Kidney (tissue), 14 donors: Measurements from ENCODE around the gene TMEM79. TPM values are rescaled to one million over a fixed set of nuclear protein-coding genes. Genes with fewer than 3 reads are reported as not detected.

Experiments
- DNase-seq, 5 donors: peaks; one replicate each; pipeline ENCODE4 v3.0.0-alpha.2; 2013 to 2020
- FAIRE-seq: peaks from 2 replicates; lab custom pipeline; 2012; peaks lifted over from hg19 to GRCh38; lab: Jason Lieb, UNC
- H3K27ac ChIP-seq, 2 donors: one replicate each; pipeline ENCODE4 v1.7.0; 2013; ENCODE audit warnings: low read depth in 2 of 2, low read length in 2 of 2, inconsistent platforms in 1 of 2
- H3K27me3 ChIP-seq: one replicate; pipeline ENCODE4 v1.7.1; 2013; ENCODE audit warnings: low read length, inconsistent platforms; ENCODE audit not compliant: control insufficient read depth, insufficient read depth
- H3K36me3 ChIP-seq, 3 donors: one replicate each; pipeline versions ENCODE4 v1.7.0 to v1.7.1; 2013; ENCODE audit warnings: low read length in 3 of 3, control low read depth in 1 of 3, inconsistent platforms in 1 of 3; ENCODE audit not compliant: insufficient read depth in 3 of 3, control insufficient read depth in 2 of 3
- H3K4me1 ChIP-seq, 3 donors: one replicate each; pipeline versions ENCODE4 v1.7.0 to v1.7.1; 2013; ENCODE audit warnings: low read length in 3 of 3, inconsistent platforms in 1 of 3, low read depth in 1 of 3; ENCODE audit not compliant: control insufficient read depth in 2 of 3, insufficient read depth in 2 of 3
- H3K4me3 ChIP-seq, 3 donors: one replicate each; pipeline versions ENCODE4 v1.7.0 to v1.8.1; 2013; ENCODE audit warnings: low read length in 3 of 3, control low read depth in 1 of 3, inconsistent platforms in 1 of 3
- H3K9ac ChIP-seq, 3 donors: one replicate each; pipeline versions ENCODE4 v1.7.0 to v1.7.1; 2013; ENCODE audit warnings: low read length in 3 of 3, control low read depth in 1 of 3, inconsistent platforms in 1 of 3
- H3K9me3 ChIP-seq, 3 donors: one replicate each; pipeline versions ENCODE4 v1.7.0 to v1.7.1; 2013; ENCODE audit warnings: low read length in 3 of 3, control low read depth in 1 of 3, inconsistent platforms in 1 of 3; ENCODE audit not compliant: control insufficient read depth in 2 of 3, insufficient read depth in 1 of 3
- intact Hi-C: fragments of 100-400 bp; cut with DNase I; formaldehyde crosslinking; loops from one replicate; pipeline ENCODE4 v1.11.1; 2022
- polyA plus RNA-seq: library from polyadenylated mRNA; stranded (reverse); fragments of 350-450 nt; fragmentation: Illumina TruSeq; extraction: RNeasy Lipid Tissue Mini Kit (QIAGEN cat#74804); gene quantifications from one replicate; pipeline ENCODE4 v1.2.3, GENCODE V29; 2014; ENCODE audit warnings: low read depth, low replicate concordance; ENCODE audit not compliant: insufficient read depth
- total RNA-seq: library from RNA; stranded (reverse); fragmentation: NEBNext Ultra II Directional; extraction: Animal tissue kit (Norgen Biotek cat#: 25700); gene quantifications from one replicate; pipeline ENCODE4 v1.2.1, GENCODE V29; 2021
- TF ChIP-seq, protein P1 (sequence below): IDR thresholded peaks from 3 replicates; pipeline ENCODE4 v1.5.1; 2012; ENCODE audit warnings: mild to moderate bottlenecking, moderate library complexity, borderline replicate concordance; ENCODE audit not compliant: insufficient read depth; ENCODE audit errors: extremely low read depth
- donor health status: control.
- donor health status: control.
- donor health status: control.
- donor health status: control.
- donor health status: control.
- donor health status: DM: yes; HTN: yes; CAD: no.
- donor health status: Normal renal cell carcinoma (clear cell type).

The TMEM79 gene
- total and polyA plus RNA-seq, 2 donors from 2014 or later, result 2.7 to 3.9 TPM

DNA sequence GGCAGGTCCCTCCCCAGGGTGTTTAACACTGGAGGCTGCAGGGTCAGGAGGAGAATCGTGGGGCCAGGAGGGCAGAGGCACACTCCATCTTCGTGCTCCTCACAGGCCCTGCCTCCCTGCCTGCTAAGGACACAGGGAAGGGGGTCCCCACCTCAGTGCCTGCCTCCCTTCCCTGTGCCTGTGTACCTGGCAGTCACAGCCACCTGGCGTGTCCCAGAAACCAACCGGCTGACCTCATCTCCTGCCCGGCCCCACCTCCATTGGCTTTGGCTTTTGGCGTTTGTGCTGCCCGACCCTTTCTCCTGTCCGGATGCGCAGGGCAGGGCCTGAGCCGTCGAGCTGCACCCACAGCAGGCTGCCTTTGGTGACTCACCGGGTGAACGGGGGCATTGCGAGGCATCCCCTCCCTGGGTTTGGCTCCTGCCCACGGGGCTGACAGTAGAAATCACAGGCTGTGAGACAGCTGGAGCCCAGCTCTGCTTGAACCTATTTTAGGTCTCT is 42.8 kb upstream of the TMEM79 start:
- Histone ChIP-seq H3K27me3 (no peaks in the 10 kb centered on the region), H3K27ac (no peak overlapping the region), H3K4me3 (no peak overlapping the region), H3K9me3 (no peaks in the 10 kb centered on the region), H3K9ac (no peak overlapping the region), H3K36me3 (peaks cover 2 to 28% (median 15%) of the 10 kb centered on the region in 3 donors), H3K4me1 (peaks cover 0 to 7% (median 0%) of the 10 kb centered on the region in 3 donors)
- no peak for DNase-seq
- TF ChIP-seq, protein P1, sequence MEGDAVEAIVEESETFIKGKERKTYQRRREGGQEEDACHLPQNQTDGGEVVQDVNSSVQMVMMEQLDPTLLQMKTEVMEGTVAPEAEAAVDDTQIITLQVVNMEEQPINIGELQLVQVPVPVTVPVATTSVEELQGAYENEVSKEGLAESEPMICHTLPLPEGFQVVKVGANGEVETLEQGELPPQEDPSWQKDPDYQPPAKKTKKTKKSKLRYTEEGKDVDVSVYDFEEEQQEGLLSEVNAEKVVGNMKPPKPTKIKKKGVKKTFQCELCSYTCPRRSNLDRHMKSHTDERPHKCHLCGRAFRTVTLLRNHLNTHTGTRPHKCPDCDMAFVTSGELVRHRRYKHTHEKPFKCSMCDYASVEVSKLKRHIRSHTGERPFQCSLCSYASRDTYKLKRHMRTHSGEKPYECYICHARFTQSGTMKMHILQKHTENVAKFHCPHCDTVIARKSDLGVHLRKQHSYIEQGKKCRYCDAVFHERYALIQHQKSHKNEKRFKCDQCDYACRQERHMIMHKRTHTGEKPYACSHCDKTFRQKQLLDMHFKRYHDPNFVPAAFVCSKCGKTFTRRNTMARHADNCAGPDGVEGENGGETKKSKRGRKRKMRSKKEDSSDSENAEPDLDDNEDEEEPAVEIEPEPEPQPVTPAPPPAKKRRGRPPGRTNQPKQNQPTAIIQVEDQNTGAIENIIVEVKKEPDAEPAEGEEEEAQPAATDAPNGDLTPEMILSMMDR, result no peak
- intact Hi-C loops, result no loop called here
- no peak for FAIRE-seq

DNA sequence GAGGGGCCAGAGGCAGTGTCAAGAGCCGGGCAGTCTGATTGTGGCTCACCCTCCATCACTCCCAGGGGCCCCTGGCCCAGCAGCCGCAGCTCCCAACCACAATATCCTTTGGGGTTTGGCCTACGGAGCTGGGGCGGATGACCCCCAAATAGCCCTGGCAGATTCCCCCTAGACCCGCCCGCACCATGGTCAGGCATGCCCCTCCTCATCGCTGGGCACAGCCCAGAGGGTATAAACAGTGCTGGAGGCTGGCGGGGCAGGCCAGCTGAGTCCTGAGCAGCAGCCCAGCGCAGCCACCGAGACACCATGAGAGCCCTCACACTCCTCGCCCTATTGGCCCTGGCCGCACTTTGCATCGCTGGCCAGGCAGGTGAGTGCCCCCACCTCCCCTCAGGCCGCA is 42.2 kb upstream of the TMEM79 start, which contains the start of gene BGLAP:
BGLAP (plus strand) TSS at position 259 of the 400 bp plus-strand sequence; CDS start at position 307, 48 bp downstream.
- intact Hi-C loops, result no loop called here
- no peak within 1 kb of the TSS for H3K9ac ChIP-seq
- DNase-seq, result no peak
- no peak within 1 kb of the TSS for H3K4me3 ChIP-seq
- H3K27me3 ChIP-seq, result no peaks in the 10 kb centered on the region
- no peak for FAIRE-seq
- peaks cover 2 to 25% (median 10%) of the 10 kb centered on the region in 3 donors for H3K36me3 ChIP-seq
- TF ChIP-seq, protein P1, result no peak
- no peak within 1 kb of the TSS for H3K27ac ChIP-seq
- H3K4me1 ChIP-seq, result peaks cover 0 to 7% (median 0%) of the 10 kb centered on the region in 3 donors
- no peaks in the 10 kb centered on the region for H3K9me3 ChIP-seq

DNA sequence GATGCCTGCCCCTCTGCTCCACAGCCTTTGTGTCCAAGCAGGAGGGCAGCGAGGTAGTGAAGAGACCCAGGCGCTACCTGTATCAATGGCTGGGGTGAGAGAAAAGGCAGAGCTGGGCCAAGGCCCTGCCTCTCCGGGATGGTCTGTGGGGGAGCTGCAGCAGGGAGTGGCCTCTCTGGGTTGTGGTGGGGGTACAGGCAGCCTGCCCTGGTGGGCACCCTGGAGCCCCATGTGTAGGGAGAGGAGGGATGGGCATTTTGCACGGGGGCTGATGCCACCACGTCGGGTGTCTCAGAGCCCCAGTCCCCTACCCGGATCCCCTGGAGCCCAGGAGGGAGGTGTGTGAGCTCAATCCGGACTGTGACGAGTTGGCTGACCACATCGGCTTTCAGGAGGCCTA is 41.4 kb upstream of the TMEM79 start:
- DNase-seq (no peak), FAIRE-seq (no peak)
- intact Hi-C loops, result no loop called here
- H3K36me3 ChIP-seq, result peaks cover 0 to 23% (median 7%) of the 10 kb centered on the region in 3 donors
- peaks cover 0 to 7% (median 0%) of the 10 kb centered on the region in 3 donors for H3K4me1 ChIP-seq
- no peak overlapping the region for H3K9ac ChIP-seq
- TF ChIP-seq, protein P1, result no peak
- H3K9me3 ChIP-seq, result no peaks in the 10 kb centered on the region
- no peaks in the 10 kb centered on the region for H3K27me3 ChIP-seq
- no peak overlapping the region for H3K27ac ChIP-seq
- no peak overlapping the region for H3K4me3 ChIP-seq
